ENCODE data around the gene THG1L.

Gene THG1L

DNA sequence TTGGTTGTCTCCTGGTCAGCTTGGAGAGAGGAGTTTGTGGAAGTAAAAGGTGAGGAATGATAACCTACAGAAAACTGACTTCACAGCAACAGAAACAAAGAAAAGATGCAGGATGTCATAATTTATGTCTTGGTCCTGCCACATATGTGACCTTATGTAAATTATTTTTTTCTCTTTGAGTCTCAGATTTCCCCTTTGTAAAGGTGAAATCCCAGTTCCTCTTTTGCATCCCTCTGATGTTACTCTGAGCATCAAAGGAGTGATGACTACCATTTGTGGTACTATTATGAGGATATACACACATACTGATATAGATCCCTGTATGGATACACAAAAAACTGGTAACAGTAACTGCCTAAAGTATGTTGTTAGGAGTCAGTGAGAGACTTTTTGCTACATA lies 1.4 kb upstream of the THG1L start:
- no peak for DNase-seq

DNA sequence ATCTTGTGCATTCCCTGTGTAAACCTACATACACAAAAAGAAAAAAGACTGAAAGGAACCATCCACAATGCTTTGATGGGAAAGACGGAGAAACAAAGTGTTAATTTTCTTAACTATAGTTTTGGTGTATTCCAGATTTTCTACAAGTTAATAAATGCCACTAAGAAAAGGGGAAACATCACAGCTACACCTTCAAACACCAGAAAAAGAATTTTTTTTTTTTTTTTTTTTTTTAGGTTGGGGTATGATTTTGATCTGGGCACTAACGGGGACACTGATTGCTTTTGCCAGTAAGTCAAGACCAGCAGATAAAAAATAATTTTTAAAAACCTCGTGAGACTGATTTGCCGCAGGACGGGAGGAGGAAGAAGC lies 334 bp upstream of the THG1L start:
- no peak for DNase-seq

- DNase-seq: no peak
These were observed 902 bp downstream of the THG1L start for GRCh38 chr5:157732130-157732514.

DNA sequence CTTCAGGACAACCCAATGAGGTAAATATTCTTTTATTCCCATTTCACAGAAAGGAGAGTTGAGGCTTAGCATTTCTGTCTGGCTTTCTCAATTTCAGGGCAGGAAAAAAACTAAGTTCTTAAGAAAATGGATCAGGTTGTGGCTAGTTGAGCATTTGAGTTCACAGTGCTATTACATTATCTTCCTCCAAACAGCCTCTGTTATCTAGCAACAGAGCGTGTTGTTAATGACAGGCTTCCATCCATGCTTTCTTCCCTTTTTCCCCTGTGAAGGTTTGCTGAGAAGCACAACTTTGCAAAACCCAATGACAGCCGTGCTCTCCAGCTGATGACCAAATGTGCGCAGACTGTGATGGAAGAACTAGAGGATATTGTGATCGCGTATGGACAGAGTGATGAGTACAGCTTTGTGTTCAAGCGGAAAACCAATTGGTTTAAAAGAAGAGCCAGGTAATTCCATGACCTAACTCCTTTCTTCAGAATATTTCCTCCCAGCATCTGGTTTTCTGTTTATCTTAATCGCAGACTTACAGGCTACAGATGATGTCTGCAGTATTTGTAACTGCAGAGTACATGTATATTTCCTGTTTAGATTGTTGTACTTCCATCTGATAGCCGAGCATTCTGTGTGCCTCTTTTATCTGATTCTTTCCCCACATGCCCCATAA lies 1.5 kb downstream of the THG1L start:
- no peak for DNase-seq

DNA sequence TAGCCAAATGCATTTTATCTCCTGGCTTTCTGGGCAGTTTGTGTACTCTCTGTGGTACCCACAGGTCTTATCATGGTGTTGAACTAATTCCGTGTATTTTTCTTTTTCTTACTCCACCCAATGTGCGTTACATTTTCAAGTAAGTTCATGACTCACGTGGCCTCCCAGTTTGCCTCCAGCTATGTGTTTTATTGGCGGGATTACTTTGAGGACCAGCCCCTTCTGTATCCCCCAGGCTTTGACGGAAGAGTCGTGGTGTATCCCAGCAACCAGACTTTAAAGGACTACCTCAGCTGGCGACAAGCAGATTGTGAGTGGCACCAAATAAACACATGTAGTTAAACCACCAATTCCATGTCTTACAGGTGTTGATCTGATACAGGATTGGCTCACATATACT lies 3.2 kb downstream of the THG1L start:
- DNase-seq: no peak

GRCh38 chr5:157735991-157736390 lies 4.8 kb downstream of the THG1L start:
- no peak for DNase-seq

- DNase-seq: no peak
These were observed 8.4 kb downstream of the THG1L start for GRCh38 chr5:157739388-157740228.

GRCh38 chr5:157740229-157740610 lies 9.0 kb downstream of the THG1L start:
- DNase-seq: no peak

DNA sequence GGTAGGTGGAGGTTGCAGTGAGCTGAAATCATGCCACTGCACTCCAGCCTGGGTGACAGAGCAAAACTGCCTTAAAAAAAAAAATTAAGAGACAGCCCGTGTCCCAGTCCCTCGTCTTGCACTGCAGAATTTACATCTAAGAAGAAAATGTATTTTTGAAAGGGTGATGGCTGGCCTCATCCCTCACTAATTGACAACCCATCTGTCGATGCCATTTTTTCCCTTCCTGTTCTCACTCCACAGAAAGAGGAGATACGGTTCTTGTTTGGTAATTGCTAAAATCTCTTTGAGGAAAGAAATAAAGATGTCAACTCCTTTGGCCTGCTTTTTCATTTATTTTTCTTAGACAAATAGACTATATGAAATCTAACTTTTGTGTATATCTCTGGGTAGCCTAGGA lies 9.9 kb downstream of the THG1L start:
- no peak for DNase-seq

DNA sequence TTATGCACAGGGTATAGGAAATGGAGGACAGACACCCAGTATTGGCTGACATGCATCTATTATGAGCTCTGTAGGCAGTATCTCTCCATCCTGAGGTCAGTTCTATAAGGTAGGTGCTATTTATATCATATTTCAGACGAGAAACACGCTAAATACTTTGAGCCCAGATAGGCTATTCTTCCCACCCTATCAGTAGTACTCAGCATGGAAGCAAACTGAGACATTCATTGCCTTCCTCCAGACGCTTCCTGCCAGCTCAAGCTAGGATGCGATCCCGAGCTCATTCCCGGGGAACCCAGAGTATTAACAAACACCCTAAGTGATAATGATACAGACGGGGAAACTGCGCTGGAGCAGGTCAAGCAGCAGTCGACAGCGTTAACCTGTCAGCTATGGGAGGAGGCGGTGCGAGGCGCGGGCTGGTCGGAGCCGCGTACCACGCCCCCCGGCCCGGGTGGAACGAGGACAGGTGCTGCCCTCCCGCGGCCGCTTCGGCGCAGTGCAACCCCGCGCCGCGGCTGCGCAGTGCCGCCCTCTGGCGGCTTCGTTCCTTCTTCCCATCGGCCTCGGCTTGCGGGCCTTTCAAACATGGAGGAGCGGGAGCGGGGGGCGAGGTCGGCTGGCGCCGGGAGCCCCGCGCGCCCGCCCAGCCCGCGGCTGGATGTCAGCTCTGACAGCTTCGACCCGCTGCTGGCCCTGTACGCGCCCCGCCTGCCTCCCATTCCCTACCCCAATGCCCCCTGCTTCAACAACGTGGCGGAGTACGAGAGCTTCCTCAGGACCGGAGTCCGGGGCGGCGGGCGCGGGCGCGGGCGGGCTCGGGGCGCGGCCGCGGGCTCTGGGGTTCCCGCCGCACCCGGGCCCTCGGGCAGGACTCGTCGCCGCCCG lies 12.2 kb downstream of the THG1L start, which contains the start of gene LSM11:
TSS of gene LSM11 (plus strand) at position 550 of the 888 bp plus-strand sequence. CDS start at position 589, 39 bp downstream.
- DNase-seq: peak in 1 of 2 experiments; percentile 50

DNA sequence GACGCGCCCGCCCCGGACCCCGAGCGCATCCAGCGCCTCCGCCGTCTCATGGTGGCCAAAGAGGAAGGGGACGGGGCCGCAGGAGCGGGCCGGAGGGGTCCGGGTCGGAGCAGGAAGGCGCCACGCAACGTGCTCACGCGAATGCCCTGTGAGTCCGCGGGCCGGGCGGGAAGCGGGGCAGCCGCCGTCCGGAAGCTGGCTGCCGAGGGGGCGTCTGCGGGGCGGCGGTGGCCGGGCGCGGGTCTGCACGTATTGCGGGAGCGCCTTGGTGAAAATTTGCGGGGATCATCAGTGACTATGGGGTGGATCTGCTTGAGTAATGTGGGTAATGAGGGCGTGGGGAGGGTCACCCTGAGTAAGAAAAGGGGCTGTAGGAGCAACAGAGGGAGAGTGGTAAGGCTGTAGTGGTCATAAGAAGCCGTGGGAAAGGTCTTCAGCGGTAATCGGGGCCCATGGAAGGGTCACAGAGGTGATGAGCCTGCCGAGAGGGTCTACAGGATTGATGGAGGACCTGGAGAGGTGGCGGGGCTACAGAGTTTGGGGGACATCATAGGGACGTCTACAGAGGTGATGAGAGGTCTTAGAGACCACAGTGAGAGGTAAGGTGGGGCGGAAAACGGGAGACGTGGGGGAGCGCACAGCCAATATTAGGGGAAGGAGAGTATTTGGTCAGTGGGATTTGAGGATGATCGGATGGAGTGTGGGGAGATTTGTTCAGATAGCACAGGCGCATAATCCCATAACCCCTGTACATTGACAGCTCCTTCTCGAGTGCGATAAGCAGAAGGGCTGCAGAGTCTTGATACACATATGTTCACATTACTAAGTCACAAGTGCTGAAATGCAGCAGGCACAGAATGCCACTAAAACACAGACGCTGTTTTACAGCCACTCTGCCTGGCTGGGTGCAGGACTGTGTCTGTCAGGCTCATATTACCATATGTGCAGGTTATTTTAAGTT lies 13.1 kb downstream of the THG1L start:
- no peak for DNase-seq

- no peak for DNase-seq
These were observed 13.8 kb downstream of the THG1L start for GRCh38 chr5:157745041-157745456.

DNA sequence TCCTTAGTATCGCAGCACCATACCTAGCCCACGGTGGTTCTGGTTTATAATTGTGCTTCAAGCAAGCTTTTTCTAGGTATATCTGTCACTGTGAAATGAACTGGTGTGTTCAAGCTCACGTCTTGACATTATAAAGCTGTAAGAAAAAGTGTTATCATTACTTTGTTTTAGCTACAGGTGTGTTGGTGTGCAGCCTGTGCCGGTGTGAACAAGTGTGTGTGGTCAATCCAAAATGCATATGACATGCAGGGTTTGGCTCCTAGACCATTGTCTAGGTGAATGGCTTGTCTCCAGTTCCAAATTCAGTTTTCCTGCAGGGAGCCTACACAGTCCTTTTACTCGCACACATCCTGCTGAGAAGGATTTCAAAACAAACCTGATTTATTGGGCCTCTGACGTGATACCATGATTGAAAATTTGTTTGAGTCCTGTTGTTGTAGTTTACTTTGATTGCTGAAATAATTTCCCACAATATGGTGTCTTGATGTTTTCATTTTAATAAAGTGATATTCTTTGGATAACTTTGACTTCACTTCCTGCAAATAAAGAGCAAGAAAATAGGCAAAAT lies 16.0 kb downstream of the THG1L start:
- DNase-seq: no peak

- DNase-seq: no peak
These were observed 16.8 kb downstream of the THG1L start for GRCh38 chr5:157747766-157748700.

- DNase-seq: no peak
These were observed 17.7 kb downstream of the THG1L start for GRCh38 chr5:157748760-157749461.

GRCh38 chr5:157749462-157749799 lies 18.2 kb downstream of the THG1L start:
- no peak for DNase-seq

- DNase-seq: no peak
These were observed 19.1 kb downstream of the THG1L start for GRCh38 chr5:157750320-157750719.

DNA sequence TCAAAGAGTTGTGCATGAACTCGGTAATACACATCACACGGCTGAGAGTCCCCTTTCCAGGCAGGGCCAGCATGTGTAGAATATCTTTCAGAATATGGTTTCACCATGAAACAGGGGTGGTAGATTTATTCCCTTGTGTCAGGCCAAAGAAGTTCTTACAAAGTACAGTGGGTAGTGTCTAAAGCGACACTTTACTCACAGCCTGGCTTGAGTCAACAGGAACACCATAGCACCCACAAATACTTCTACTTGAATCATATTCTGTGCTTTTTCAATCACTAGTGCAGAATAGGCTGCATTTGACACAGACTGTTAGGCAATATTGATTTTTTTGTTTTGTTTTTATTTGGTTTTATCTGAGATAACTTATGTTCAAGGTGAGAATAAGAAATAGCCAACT lies 24.9 kb downstream of the THG1L start:
- no peak for DNase-seq

DNA sequence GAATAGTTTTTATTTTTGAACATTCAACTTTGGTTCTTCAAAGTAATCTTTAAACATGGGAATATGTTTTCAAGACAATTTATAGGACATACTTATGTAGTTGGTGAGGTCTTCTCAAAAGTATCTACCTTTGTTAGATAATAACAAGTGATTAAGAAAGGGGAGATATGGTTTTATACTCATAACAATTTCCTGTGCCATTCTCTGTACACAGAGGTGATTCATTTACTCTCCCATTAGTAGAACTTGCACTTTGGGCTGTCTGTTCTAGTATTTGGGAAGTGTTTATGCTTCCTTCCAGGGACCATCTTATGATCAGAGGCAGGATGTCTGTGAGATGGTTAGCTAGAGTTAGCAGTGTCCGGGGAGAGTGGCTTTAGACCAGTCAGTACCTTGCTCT lies 27.5 kb downstream of the THG1L start:
- DNase-seq: no peak

All from cerebellar nuclear complex (tissue), 1 donor.